Thyroid gland (tissue), 4 donors: ENCODE results near the gene RAMP3. TPM values are rescaled to one million over a fixed set of nuclear protein-coding genes. Genes with fewer than 3 reads are reported as not detected.
"Not testable (repeated sequence)": the region's sequence is repeated elsewhere in the genome, so short reads cannot be mapped to it uniquely, and the experiment has no call there.

ENCODE experiments used
- DNase-seq, 2 donors: peaks; one replicate each; pipeline ENCODE4 v3.0.0-alpha.2; 2019
- H3K27ac ChIP-seq, 3 donors: fragments of 200-600 bp; sonication (generic); 1 replicate in 2 of 3; 2 replicates in 1 of 3; pipeline ENCODE4 v1.5.1; 2016 to 2019; ENCODE audit warnings: mild to moderate bottlenecking in 1 of 3, moderate library complexity in 1 of 3
- H3K27me3 ChIP-seq: fragments of 200-600 bp; sonication (generic); one replicate; pipeline ENCODE4 v1.5.1; 2019
- H3K36me3 ChIP-seq, 2 donors: fragments of 200-600 bp; sonication (generic); one replicate each; pipeline ENCODE4 v1.5.1; 2016 to 2019
- H3K4me1 ChIP-seq, 2 donors: fragments of 200-600 bp; sonication (generic); one replicate each; pipeline ENCODE4 v1.5.1; 2017 to 2019
- H3K4me3 ChIP-seq, 3 donors: fragments of 200-600 bp; sonication (generic); replicated peaks in 1 of 3; 1 replicate in 2 of 3; 2 replicates in 1 of 3; pipeline ENCODE4 v1.5.1; 2016; ENCODE audit warnings: mild to moderate bottlenecking in 1 of 3
- H3K9me3 ChIP-seq: fragments of 200-600 bp; sonication (generic); one replicate; pipeline ENCODE4 v1.5.1; 2017
- POLR2A ChIP-seq, 2 donors: fragments of 450-650 bp; IDR thresholded peaks; one replicate each; pipeline ENCODE4 v1.6.1; 2017; ENCODE audit warnings: antibody characterized with exemption in 2 of 2, mild to moderate bottlenecking in 2 of 2, moderate library complexity in 1 of 2
- WGBS, 2 donors: methylation state at CpG; one replicate each; pipeline ENCODE4 v1.1.5; 2017; 5-methylcytosine and 5-hydroxymethylcytosine counted together
- intact Hi-C: fragments of 100-400 bp; cut with DNase I; formaldehyde crosslinking; loops from one replicate; pipeline ENCODE4 v1.15.1; 2023
- total RNA-seq, 4 donors: library from RNA; depleted of rRNA; stranded (reverse); fragments of >200 nt; gene quantifications; one replicate each; pipeline ENCODE4 v1.2.3, GENCODE V29; 2016
- TF ChIP-seq, protein P1 (sequence below), 6 experiments: fragments of 200-600 bp in 3 of 6; fragments of 450-650 bp in 3 of 6; sonication (generic) in 3 of 6; IDR thresholded peaks; one replicate each; pipeline ENCODE4 v1.5.1; 2016 to 2019; ENCODE audit warnings: antibody characterized with exemption in 6 of 6, mild to moderate bottlenecking in 2 of 6, inconsistent platforms in 1 of 6, moderate library complexity in 1 of 6

The RAMP3 gene
- total RNA-seq, 4 donors from 2014 or later: 40.1 to 145 (median 73.1) TPM

DNA sequence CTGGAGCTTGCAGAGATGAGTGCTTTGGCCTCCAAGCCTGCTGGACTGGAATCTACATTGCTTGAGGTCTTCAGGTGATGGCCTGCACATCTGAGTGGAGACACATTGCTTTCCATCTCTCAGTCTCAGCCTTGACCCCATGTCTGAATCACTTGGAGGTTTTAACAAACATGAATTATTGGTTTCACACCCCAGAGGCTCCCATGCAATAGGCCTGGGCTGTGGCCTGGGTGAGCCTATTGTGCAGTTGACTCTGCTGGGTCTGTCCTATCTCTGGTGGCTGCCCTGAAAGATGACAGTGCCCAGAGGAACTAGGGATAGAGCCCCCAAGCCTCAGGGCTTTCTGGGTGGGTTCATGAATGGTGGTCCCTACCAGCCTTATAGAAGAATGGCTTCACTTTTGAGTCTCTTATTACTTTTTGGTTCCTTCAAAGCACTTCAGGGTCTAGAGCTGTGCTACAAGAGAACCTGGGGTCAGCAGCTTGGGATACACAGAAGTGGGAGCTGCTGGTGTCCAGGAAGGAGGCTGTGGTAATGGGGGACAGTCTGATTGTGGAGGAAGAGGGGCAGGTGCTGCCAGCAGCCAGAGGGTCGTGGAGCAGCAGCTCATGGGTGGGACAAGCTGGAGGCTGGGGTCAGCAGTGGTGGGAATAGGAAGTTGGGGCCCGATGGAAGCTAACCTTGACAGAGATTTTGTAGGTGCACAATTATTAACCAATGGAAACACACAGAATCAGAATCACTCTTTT lies 5.5 kb downstream of the RAMP3 start:
- intact Hi-C loops: no loop called here
- DNase-seq: no peak
- no peaks in the 10 kb centered on the region for H3K4me1 ChIP-seq
- no peaks in the 10 kb centered on the region for H3K9me3 ChIP-seq
- H3K4me3 ChIP-seq: no peak overlapping the region
- 76% methylated on average over 2 of the region's 2 CpGs for WGBS, 2 donors
- TF ChIP-seq, protein P1, sequence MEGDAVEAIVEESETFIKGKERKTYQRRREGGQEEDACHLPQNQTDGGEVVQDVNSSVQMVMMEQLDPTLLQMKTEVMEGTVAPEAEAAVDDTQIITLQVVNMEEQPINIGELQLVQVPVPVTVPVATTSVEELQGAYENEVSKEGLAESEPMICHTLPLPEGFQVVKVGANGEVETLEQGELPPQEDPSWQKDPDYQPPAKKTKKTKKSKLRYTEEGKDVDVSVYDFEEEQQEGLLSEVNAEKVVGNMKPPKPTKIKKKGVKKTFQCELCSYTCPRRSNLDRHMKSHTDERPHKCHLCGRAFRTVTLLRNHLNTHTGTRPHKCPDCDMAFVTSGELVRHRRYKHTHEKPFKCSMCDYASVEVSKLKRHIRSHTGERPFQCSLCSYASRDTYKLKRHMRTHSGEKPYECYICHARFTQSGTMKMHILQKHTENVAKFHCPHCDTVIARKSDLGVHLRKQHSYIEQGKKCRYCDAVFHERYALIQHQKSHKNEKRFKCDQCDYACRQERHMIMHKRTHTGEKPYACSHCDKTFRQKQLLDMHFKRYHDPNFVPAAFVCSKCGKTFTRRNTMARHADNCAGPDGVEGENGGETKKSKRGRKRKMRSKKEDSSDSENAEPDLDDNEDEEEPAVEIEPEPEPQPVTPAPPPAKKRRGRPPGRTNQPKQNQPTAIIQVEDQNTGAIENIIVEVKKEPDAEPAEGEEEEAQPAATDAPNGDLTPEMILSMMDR (IDR thresholded peaks at IDR 0.05): no peak
- no peak for TF ChIP-seq POLR2A (IDR thresholded peaks at IDR 0.05)
- no peak overlapping the region for H3K27ac ChIP-seq
- H3K36me3 ChIP-seq: no peaks in the 10 kb centered on the region
- no peaks in the 10 kb centered on the region for H3K27me3 ChIP-seq

DNA sequence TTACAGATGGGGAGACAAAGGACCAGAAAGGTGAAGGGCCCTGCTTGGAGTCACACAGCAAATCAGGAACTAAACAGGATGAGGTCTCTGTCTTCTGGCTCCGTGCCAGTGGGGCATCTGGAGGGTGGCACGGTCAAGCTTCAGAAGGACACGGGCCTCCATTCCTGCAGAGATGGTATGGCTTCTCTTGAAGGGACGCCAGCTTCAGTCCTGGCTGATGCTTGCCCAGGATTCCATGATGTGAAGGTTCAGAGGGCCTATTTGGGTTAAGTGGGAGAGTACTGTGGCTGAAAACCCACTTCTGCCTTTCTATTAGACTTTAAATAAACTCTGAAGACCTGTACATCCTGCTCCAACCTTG lies 6.1 kb downstream of the RAMP3 start:
- no peak for DNase-seq
- intact Hi-C loops: no loop called here
- H3K27ac ChIP-seq: no peak overlapping the region
- WGBS, 2 donors: 83 to 88% methylated on average over 4 of the region's 4 CpGs
- no peak overlapping the region for H3K4me3 ChIP-seq
- H3K27me3 ChIP-seq: no peaks in the 10 kb centered on the region
- no peaks in the 10 kb centered on the region for H3K4me1 ChIP-seq
- TF ChIP-seq, protein P1 (IDR thresholded peaks at IDR 0.05): no peak
- no peak for TF ChIP-seq POLR2A (IDR thresholded peaks at IDR 0.05)
- no peaks in the 10 kb centered on the region for H3K36me3 ChIP-seq
- H3K9me3 ChIP-seq: no peaks in the 10 kb centered on the region

DNA sequence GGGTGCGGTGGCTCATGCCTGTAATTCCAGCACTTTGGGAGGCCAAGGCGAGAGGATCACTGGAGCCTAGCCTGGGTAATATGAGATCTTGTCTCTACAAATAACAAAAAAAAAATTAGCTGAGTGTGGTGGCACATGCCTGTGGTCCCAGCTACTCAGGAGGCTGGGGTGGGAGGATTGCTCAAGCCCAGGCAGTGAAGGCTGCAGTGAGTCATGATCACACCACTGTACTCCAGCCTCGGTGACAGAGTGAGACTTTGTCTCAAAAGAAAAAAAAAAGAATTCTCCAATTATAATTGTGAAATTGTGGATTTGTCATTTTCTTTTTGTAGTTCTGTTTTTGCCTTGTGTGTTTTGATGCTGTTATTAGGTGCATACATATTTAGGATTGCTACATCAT lies 6.7 kb downstream of the RAMP3 start:
- H3K9me3 ChIP-seq, DNase-seq, H3K36me3 ChIP-seq, H3K27ac ChIP-seq, intact Hi-C loops, H3K4me3 ChIP-seq, H3K27me3 ChIP-seq, H3K4me1 ChIP-seq: not testable (repeated sequence)
- WGBS, 2 donors: 87 to 93% methylated on average over 3 of the region's 3 CpGs

DNA sequence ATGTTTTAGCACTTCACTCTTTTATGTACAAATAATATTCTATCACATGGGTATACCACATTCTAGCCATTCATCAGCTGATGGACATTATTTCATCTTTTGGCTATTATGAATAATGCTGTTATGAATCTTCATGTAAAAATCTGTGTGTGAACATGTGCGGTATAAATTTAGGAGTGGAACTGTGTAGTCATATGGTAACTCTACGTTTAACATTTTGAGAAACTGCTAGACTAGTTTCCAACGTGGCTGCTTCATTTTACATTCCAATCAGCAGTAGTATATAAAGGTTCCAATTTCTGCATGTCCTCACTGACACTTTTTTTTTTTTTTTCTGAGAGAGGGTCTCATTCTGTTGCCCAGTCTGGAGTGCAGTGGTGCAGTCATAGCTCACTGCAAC lies 8.3 kb downstream of the RAMP3 start:
- Histone ChIP-seq H3K4me3 (no peak overlapping the region), H3K36me3 (no peaks in the 10 kb centered on the region), H3K27ac (no peak overlapping the region), H3K27me3 (no peaks in the 10 kb centered on the region), H3K4me1 (no peaks in the 10 kb centered on the region), H3K9me3 (no peaks in the 10 kb centered on the region)
- DNase-seq: no peak
- intact Hi-C loops: no loop called here
- 62 to 63% methylated on average over 3 of the region's 3 CpGs for WGBS, 2 donors
- no peak for TF ChIP-seq POLR2A (IDR thresholded peaks at IDR 0.05)
- TF ChIP-seq, protein P1 (IDR thresholded peaks at IDR 0.05): no peak

DNA sequence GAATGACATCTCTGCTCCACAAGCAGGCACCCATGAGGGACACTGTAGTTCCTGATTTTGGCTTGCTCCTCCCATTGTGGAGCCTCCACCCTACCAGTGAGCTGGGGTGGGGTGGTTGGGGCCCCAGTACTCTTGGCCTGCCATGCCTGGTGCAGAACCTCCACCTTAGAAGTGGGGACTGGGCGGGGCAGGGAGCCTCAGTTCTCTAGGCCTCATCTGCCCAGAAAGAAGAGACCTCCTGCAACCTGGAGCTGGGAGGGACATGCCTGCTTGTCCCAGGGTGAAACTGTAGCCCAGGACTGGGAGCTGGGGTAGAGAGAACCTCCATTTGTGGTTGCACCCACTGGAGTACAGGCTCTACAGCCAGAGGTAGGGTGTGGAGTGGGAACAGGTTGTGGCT lies 14.4 kb downstream of the RAMP3 start:
- Histone ChIP-seq H3K9me3 (no peaks in the 10 kb centered on the region), H3K4me3 (no peak overlapping the region), H3K4me1 (no peaks in the 10 kb centered on the region), H3K27ac (no peak overlapping the region), H3K27me3 (no peaks in the 10 kb centered on the region), H3K36me3 (no peaks in the 10 kb centered on the region)
- TF ChIP-seq, protein P1 (IDR thresholded peaks at IDR 0.05): no peak
- no peak for TF ChIP-seq POLR2A (IDR thresholded peaks at IDR 0.05)
- no peak for DNase-seq
- intact Hi-C loops: no loop called here
- 0% methylated on average over 1 of the region's 1 CpG; no CpG with 5 or more reads in 1 of the 2 donors for WGBS, 2 donors
